ENCODE measurements around the gene ACSM4.

- no peak for TF ChIP-seq EZH2 (IDR thresholded peaks at IDR 0.05; ENCODE audit: borderline replicate concordance, insufficient read depth, low read depth, low read length, poor library complexity, severe bottlenecking)
- TF ChIP-seq CTCF (IDR thresholded peaks at IDR 0.05) = no peak
Measured at GRCh38 chr12:7373226-7373625, 69.4 kb downstream of the ACSM4 start.
